C4-2B (cell line): ENCODE results near the gene AUTS2.

Experiments
- H3K27ac ChIP-seq: fragments of 450-650 bp; 2 replicates; pipeline ENCODE4 v1.5.1; 2017
- CTCF ChIP-seq: fragments of 450-650 bp; conservative IDR thresholded peaks from 2 replicates; pipeline ENCODE4 v1.5.1; 2017; ENCODE audit warnings: mild to moderate bottlenecking
- ZFX ChIP-seq: fragments of 450-650 bp; IDR thresholded peaks from 2 replicates; pipeline ENCODE4 v1.6.1; 2017

AUTS2 gene

GRCh38 chr7:70292716-70293115, 694.4 kb downstream of the AUTS2 start:
- TF ChIP-seq ZFX: no peak
- TF ChIP-seq CTCF: no peak

DNA sequence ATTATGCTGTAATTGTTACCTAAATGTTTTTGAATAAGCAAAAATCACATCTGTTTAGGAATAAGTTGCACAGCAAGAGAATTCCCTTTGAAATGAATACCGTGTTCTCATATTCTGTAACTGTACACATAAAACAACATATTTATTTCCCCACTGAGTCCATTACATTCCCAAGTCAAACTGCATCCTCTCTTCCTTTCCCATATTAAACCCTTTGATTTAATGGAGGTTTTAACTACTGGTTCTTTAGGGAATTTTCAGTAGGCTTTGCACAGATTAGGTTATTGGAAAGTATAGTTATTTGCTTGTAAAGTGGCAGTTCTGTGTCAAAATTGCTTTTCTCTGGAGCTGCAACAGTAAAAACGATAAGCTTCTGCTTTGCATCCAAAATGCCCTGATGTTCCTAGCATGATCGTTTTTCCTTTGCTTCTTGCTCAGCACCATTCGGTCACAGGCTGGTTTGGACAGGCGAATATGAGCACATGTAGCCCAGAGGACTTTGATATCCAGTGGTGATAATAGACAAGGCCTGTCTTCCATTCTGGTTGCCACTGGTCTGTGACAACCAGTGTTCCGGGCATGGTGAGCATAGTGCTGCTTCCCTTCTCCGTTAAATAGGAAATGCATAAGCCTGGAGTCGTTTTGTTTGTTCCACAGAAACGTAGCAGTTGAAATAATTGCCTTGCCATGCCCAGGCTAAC, 696.1 kb downstream of the AUTS2 start:
- TF ChIP-seq CTCF: no peak
- no peak for TF ChIP-seq ZFX
- H3K27ac ChIP-seq: no peak overlapping the region

More at GRCh38 chr7:70292716-70293115, 694.4 kb downstream of the AUTS2 start:
- no peak overlapping the region for H3K27ac ChIP-seq

DNA sequence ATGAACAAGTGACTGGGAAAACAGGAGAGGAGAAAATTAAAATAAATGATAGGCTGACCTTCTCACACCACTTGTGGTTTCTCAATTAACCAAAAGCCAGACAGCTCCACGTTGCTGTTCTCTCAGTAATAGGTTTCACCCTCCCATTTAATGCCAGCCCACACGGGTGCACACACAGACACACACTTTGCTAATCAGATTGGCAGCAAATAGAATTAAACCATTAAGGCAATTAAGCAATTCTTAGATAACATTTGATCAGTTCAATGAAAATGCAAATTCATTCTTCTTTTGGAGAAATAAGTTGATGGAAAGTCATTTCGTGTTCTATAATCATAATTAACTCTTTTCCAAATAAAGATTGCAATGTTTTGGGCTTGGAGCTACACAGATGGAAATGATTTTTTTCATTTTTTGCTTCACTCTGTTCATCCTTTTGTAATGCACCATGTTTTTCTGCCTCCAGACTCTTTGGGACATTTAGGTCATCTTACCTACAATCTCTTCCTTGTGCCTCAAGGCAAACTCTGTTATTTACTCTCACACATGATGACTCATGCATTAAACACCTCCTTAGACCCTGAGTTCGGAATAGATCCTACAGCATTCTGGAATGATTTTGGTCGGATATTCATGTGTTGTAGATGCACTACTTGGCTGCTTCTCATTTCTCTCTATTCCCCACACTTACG, 700.7 kb downstream of the AUTS2 start:
- no peak overlapping the region for H3K27ac ChIP-seq
- no peak for TF ChIP-seq CTCF
- TF ChIP-seq ZFX: no peak

DNA sequence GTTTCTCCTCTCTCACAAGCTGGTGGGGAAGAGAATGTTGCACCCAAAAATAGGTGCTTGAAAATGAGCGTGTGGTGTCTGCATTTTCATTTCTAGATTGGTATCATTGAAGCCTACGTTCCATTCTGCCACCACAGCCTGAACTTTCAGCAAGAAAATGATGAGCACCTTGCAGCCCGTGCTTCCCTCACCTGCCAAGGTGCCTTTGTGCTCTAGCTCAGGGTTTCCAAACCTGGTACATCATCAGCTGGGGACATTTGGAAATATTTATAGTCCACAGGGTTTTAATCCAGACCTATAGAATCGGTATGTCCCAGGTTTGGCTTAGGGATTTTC, 701.2 kb downstream of the AUTS2 start:
- no peak for TF ChIP-seq CTCF
- TF ChIP-seq ZFX: no peak
- no peak overlapping the region for H3K27ac ChIP-seq

GRCh38 chr7:70301673-70302185, 703.5 kb downstream of the AUTS2 start:
- H3K27ac ChIP-seq: no peak overlapping the region
- TF ChIP-seq CTCF (no peak), ZFX (no peak)

DNA sequence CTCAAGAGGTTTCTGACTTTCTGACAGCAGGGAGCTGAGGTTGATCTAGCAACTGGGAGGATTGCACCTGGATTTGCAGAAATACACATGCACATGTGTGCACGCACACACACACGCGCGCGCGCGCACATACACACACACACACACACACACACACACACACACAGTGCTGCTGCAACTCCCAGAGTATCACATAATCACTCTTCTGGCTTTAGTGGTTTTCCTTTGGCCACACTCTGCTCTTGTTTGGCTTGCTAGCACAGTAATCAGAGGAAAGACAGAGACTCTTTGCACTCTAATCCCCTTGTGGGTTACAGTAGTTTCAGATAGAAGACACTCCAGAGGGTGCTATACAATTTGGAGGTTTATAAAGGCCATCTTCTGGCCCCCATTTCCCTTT, 705.0 kb downstream of the AUTS2 start:
- TF ChIP-seq ZFX: no peak
- no peak for TF ChIP-seq CTCF
- no peak overlapping the region for H3K27ac ChIP-seq

GRCh38 chr7:70303780-70304179, 705.5 kb downstream of the AUTS2 start:
- TF ChIP-seq ZFX (no peak), CTCF (no peak)
- H3K27ac ChIP-seq: no peak overlapping the region
